Esophagus (tissue), 2 donors: Measurements from ENCODE around the gene ZNF415. TPM values are rescaled to one million over a fixed set of nuclear protein-coding genes. Genes with fewer than 3 reads are reported as not detected.

Experiments
- H3K27ac ChIP-seq, 2 donors: one replicate each; pipeline ENCODE4 v1.5.1; 2013; ENCODE audit warnings: low read depth in 2 of 2, mild to moderate bottlenecking in 2 of 2, inconsistent platforms in 1 of 2, low read length in 1 of 2, moderate library complexity in 1 of 2
- H3K27me3 ChIP-seq, 2 donors: one replicate each; pipeline ENCODE4 v1.6.1; 2013; ENCODE audit warnings: low read length in 2 of 2, control low read depth in 1 of 2, mild to moderate bottlenecking in 1 of 2; ENCODE audit not compliant: insufficient read depth in 2 of 2, control insufficient read depth in 1 of 2
- H3K36me3 ChIP-seq, 2 donors: one replicate each; pipeline ENCODE4 v1.6.1; 2013; ENCODE audit warnings: low read length in 1 of 2; ENCODE audit not compliant: control insufficient read depth in 2 of 2, insufficient read depth in 2 of 2
- H3K4me1 ChIP-seq, 2 donors: one replicate each; pipeline ENCODE4 v1.6.1; 2013; ENCODE audit warnings: low read length in 1 of 2; ENCODE audit not compliant: control insufficient read depth in 2 of 2, insufficient read depth in 2 of 2
- H3K4me3 ChIP-seq, 2 donors: one replicate each; pipeline ENCODE4 v1.5.1; 2013; ENCODE audit warnings: low read length in 2 of 2, mild to moderate bottlenecking in 2 of 2, low read depth in 1 of 2, moderate library complexity in 1 of 2
- H3K9me3 ChIP-seq, 2 donors: one replicate each; pipeline ENCODE4 v1.6.1; 2013; ENCODE audit warnings: mild to moderate bottlenecking in 2 of 2, low read depth in 1 of 2, low read length in 1 of 2, moderate library complexity in 1 of 2; ENCODE audit not compliant: control insufficient read depth in 2 of 2, insufficient read depth in 1 of 2
- WGBS, 2 donors: extraction: QIAGEN DNeasy Blood & Tissue Kit; methylation state at CpG; one replicate each; pipeline ENCODE4 v1.1.7; 2013; 5-methylcytosine and 5-hydroxymethylcytosine counted together
- polyA plus RNA-seq, 2 donors: library from polyadenylated mRNA; stranded (reverse); fragments of 200-250 nt; gene quantifications; one replicate each; pipeline ENCODE4 v1.2.3, GENCODE V29; 2013
- donor health status: healthy with polysubstance abuse.
- donor health status: Bipolar disorder and iron deficiency.

Gene ZNF415
- polyA plus RNA-seq, result 1 to 10 TPM; 1.4 to 2.3 TPM

DNA sequence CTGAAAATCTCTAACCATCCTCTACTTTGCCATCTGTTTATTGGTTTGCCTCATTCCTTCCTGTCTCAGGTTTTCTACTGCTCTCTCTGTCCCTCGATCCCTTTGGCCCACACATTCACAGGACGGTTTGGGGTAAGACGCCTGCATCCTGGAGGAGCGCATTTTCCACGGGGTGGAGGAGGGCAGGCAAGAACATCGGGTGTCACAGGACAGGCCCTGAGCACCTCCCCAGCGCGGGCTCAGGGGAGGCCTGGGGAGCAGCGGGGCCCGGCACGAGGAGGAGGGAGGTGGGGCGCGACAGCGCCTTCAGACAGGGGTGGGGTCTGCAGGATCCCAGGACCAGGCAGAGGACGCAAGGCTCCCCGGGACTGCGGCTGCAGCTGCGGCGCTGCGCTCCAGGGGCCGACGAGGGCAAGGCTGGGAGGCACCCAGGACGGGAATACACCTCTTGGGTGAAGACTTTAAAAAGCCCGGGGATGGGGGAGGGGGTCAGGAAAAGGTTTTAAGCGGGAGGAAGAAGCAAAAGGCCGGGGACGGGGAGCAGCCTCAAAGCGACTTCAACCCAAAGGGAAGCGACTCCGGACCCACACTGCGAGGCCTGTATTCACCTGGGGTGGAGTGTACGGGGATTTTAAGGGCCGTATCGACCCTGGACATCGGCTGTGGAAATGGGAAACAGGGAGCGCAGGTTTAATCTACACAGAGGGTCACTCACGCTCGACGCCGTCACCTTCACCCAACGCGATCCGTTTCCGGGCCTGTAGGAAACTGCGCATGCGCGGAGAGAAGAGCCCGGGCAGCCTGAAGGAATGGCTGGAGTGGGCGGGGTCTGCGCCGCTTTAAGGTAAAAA, at the start of gene ZNF415:
Gene ZNF415, minus strand, starts transcription at position 770 of the 851 bp plus-strand sequence. CDS start 10,234 bp downstream, outside the sequence.
- no peaks in the 10 kb centered on the region for H3K27me3 ChIP-seq
- WGBS, 2 donors, result 3% methylated on average over 51 of the region's 51 CpGs
- H3K9me3 ChIP-seq, result peaks cover 0 to 6% of the 10 kb centered on the region in 2 donors
- peaks cover 0 to 3% of the 10 kb centered on the region in 2 donors for H3K4me1 ChIP-seq
- no peaks in the 10 kb centered on the region for H3K36me3 ChIP-seq
- peak within 1 kb of the TSS; percentile 75 to 78 for H3K27ac ChIP-seq
- H3K4me3 ChIP-seq, result peak within 1 kb of the TSS; percentile 68 to 71

GRCh38 chr19:53182202-53182601, 49.5 kb upstream of the ZNF415 start:
- Histone ChIP-seq H3K27me3 (no peaks in the 10 kb centered on the region), H3K9me3 (peaks cover 0 to 5% of the 10 kb centered on the region in 2 donors), H3K27ac (no peak overlapping the region), H3K4me3 (no peak overlapping the region), H3K36me3 (peaks cover 0 to 2% of the 10 kb centered on the region in 2 donors), H3K4me1 (no peaks in the 10 kb centered on the region)
- 93 to 94% methylated on average over 10 of the region's 10 CpGs for WGBS, 2 donors

DNA sequence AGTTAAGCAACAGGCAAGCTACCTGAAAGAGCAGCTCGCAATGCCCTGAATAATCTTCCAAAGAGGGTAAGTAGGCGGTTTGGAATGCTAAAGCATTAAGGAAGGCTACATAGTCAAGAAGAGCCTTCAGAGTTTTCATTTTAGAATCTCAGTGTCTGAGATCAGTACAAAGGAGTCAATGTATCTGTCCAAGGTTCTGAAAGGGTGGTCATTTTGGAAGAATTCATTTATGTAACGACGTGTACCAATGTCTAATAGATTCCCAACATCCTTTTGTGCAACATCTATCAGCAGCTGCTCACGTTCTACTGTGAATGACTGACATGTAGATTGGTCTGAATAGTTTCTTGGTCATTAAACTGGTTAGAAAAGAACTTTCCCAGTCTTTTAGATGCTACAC, 45.3 kb upstream of the ZNF415 start:
- Histone ChIP-seq H3K27ac (no peak overlapping the region), H3K36me3 (peaks cover 0 to 2% of the 10 kb centered on the region in 2 donors), H3K4me3 (no peak overlapping the region), H3K27me3 (no peaks in the 10 kb centered on the region), H3K4me1 (no peaks in the 10 kb centered on the region), H3K9me3 (peaks cover 0 to 7% of the 10 kb centered on the region in 2 donors)
- 89 to 90% methylated on average over 5 of the region's 5 CpGs for WGBS, 2 donors

DNA sequence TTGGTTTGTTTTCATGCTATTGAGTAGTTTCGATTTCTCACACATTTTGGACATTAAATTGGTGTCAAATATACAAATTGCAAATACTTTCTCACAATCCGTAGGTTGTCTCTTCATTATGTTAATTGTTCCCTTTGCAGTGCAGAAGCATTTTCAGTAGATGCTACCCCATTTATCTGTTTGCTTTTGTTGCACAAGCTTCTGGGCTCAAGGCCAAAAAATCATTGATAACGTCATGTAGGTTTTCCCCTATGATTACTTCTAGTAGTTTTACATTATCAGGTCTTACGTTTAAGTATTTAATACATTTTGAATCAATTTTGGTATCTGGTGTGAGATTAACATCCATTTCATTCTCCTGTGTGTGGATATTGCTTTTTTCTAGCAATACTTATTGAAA, 40.2 kb upstream of the ZNF415 start:
- Histone ChIP-seq H3K4me3 (no peak overlapping the region), H3K27me3 (no peaks in the 10 kb centered on the region), H3K4me1 (no peaks in the 10 kb centered on the region), H3K36me3 (no peaks in the 10 kb centered on the region), H3K9me3 (peaks cover 0 to 5% of the 10 kb centered on the region in 2 donors), H3K27ac (no peak overlapping the region)
- WGBS, 2 donors, result 60 to 69% methylated on average over 4 of the region's 4 CpGs

GRCh38 chr19:53165691-53166091, 33.0 kb upstream of the ZNF415 start:
- Histone ChIP-seq H3K9me3 (peaks cover 0 to 10% of the 10 kb centered on the region in 2 donors), H3K4me3 (no peak overlapping the region), H3K27me3 (no peaks in the 10 kb centered on the region), H3K36me3 (no peaks in the 10 kb centered on the region), H3K27ac (no peak overlapping the region), H3K4me1 (no peaks in the 10 kb centered on the region)
- WGBS, 2 donors, result 94 to 96% methylated on average over 3 of the region's 3 CpGs

GRCh38 chr19:53161123-53161522, 28.4 kb upstream of the ZNF415 start:
- Histone ChIP-seq H3K27me3 (no peaks in the 10 kb centered on the region), H3K4me1 (peaks cover 0 to 5% of the 10 kb centered on the region in 2 donors), H3K27ac (no peak overlapping the region), H3K9me3 (peaks cover 0 to 7% of the 10 kb centered on the region in 2 donors), H3K36me3 (no peaks in the 10 kb centered on the region), H3K4me3 (no peak overlapping the region)
- 65 to 86% methylated on average over 3 of the region's 3 CpGs for WGBS, 2 donors

- Histone ChIP-seq H3K36me3 (no peaks in the 10 kb centered on the region), H3K4me3 (no peak overlapping the region), H3K4me1 (peaks cover 0 to 5% of the 10 kb centered on the region in 2 donors), H3K27ac (no peak overlapping the region), H3K9me3 (peaks cover 0 to 7% of the 10 kb centered on the region in 2 donors), H3K27me3 (no peaks in the 10 kb centered on the region)
- WGBS, 2 donors, result 90 to 93% methylated on average over 3 of the region's 3 CpGs
Measured at GRCh38 chr19:53160350-53160749, 27.6 kb upstream of the ZNF415 start.

GRCh38 chr19:53158119-53158656, 25.5 kb upstream of the ZNF415 start:
- H3K27ac ChIP-seq, result peak overlapping the region; percentile 7 to 20
- H3K36me3 ChIP-seq, result peaks cover 0 to 6% of the 10 kb centered on the region in 2 donors
- peaks cover 0 to 5% of the 10 kb centered on the region in 2 donors for H3K4me1 ChIP-seq
- H3K27me3 ChIP-seq, result no peaks in the 10 kb centered on the region
- 2 to 3% methylated on average over 41 of the region's 41 CpGs for WGBS, 2 donors
- peaks cover 4 to 7% of the 10 kb centered on the region in 2 donors for H3K9me3 ChIP-seq
- H3K4me3 ChIP-seq, result peak overlapping the region; percentile 55 to 57

DNA sequence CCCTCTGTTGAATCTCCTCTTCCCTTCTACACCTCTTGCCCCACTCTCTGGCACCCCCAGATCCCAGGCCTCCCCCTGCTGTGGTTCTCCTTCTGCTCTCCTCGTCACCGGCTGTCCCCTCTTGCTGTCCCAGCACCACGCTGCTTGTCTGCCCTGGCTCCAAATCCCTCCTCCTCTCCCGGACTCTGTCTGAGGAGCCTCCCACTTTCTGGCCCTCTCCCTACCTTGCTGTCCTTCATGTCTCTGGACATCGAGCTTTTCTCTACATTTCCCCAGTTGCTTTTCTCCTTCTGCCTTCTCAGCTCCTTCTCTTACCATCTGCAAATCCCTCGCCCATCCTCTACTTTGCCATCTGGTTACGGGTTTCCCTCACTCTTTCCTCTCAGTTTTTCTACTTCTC, 24.9 kb upstream of the ZNF415 start:
- H3K9me3 ChIP-seq, result peaks cover 4 to 7% of the 10 kb centered on the region in 2 donors
- H3K4me1 ChIP-seq, result peaks cover 0 to 5% of the 10 kb centered on the region in 2 donors
- H3K27me3 ChIP-seq, result no peaks in the 10 kb centered on the region
- peak overlapping the region; percentile 55 to 57 for H3K4me3 ChIP-seq
- 36 to 42% methylated on average over 7 of the region's 7 CpGs for WGBS, 2 donors
- peak overlapping the region; percentile 7 to 20 for H3K27ac ChIP-seq
- peaks cover 0 to 6% of the 10 kb centered on the region in 2 donors for H3K36me3 ChIP-seq
